BE2C (cell line): ENCODE results near the gene STAG2.

ENCODE experiments used
- DNase-seq: peaks from one replicate; pipeline ENCODE4 v3.0.0-alpha.2; 2020
- H3K27me3 ChIP-seq: fragments of 250-450 bp; sonication (Bioruptor Pico); 2 replicates; pipeline ENCODE4 v1.5.1; 2020; ENCODE audit warnings: mild to moderate bottlenecking
- H3K36me3 ChIP-seq: fragments of 250-450 bp; sonication (Bioruptor Pico); 2 replicates; pipeline ENCODE4 v1.5.1; 2020; ENCODE audit warnings: mild to moderate bottlenecking
- H3K4me1 ChIP-seq: fragments of 250-450 bp; sonication (Bioruptor Pico); 2 replicates; pipeline ENCODE4 v1.5.1; 2020
- H3K4me3 ChIP-seq: 2 replicates; pipeline ENCODE4 v1.5.1; 2011; ENCODE audit warnings: low read depth, low read length
- H3K9me3 ChIP-seq: fragments of 250-450 bp; sonication (Bioruptor Pico); 2 replicates; pipeline ENCODE4 v1.5.1; 2020
- CTCF ChIP-seq: IDR thresholded peaks from 2 replicates; pipeline ENCODE4 v1.5.1; 2012; ENCODE audit warnings: mild to moderate bottlenecking, low read depth, low read length

Gene STAG2

GRCh38 chrX:123968383-123969050 lies 7.0 kb downstream of the STAG2 start:
- no peak for DNase-seq

GRCh38 chrX:123971982-123972381 lies 10.5 kb downstream of the STAG2 start:
- Histone ChIP-seq H3K4me1 (no peaks in the 10 kb centered on the region), H3K27me3 (no peaks in the 10 kb centered on the region), H3K36me3 (no peaks in the 10 kb centered on the region), H3K9me3 (no peaks in the 10 kb centered on the region), H3K4me3 (no peak overlapping the region)
- no peak for TF ChIP-seq CTCF
- no peak for DNase-seq

More at GRCh38 chrX:123968383-123969050, 7.0 kb downstream of the STAG2 start:
- H3K27me3 ChIP-seq, result no peaks in the 10 kb centered on the region
- TF ChIP-seq CTCF, result no peak
- H3K4me3 ChIP-seq, result no peak overlapping the region
- no peaks in the 10 kb centered on the region for H3K36me3 ChIP-seq
- no peaks in the 10 kb centered on the region for H3K9me3 ChIP-seq
- no peaks in the 10 kb centered on the region for H3K4me1 ChIP-seq

- H3K27me3 ChIP-seq, result no peaks in the 10 kb centered on the region
- no peak overlapping the region for H3K4me3 ChIP-seq
- H3K36me3 ChIP-seq, result no peaks in the 10 kb centered on the region
- no peak for DNase-seq
- H3K9me3 ChIP-seq, result no peaks in the 10 kb centered on the region
- TF ChIP-seq CTCF, result no peak
- H3K4me1 ChIP-seq, result no peaks in the 10 kb centered on the region
Measured at GRCh38 chrX:123973921-123974320, 12.4 kb downstream of the STAG2 start.

- Histone ChIP-seq H3K4me1 (no peaks in the 10 kb centered on the region), H3K4me3 (no peak overlapping the region), H3K9me3 (no peaks in the 10 kb centered on the region), H3K27me3 (no peaks in the 10 kb centered on the region), H3K36me3 (no peaks in the 10 kb centered on the region)
- DNase-seq, result no peak
- no peak for TF ChIP-seq CTCF
Measured at GRCh38 chrX:123975180-123975579, 13.7 kb downstream of the STAG2 start.

GRCh38 chrX:123976706-123977316 lies 15.3 kb downstream of the STAG2 start:
- Histone ChIP-seq H3K4me3 (no peak overlapping the region), H3K36me3 (no peaks in the 10 kb centered on the region), H3K27me3 (no peaks in the 10 kb centered on the region), H3K4me1 (no peaks in the 10 kb centered on the region), H3K9me3 (no peaks in the 10 kb centered on the region)
- peak; percentile 30; the same call in 1 of the 2 replicates for TF ChIP-seq CTCF
- DNase-seq, result no peak

GRCh38 chrX:123983240-123983639 lies 21.7 kb downstream of the STAG2 start:
- no peak for DNase-seq
- Histone ChIP-seq H3K4me3 (no peak overlapping the region), H3K4me1 (no peaks in the 10 kb centered on the region), H3K27me3 (no peaks in the 10 kb centered on the region), H3K36me3 (no peaks in the 10 kb centered on the region), H3K9me3 (no peaks in the 10 kb centered on the region)
- no peak for TF ChIP-seq CTCF
